HFF-Myc (cell line): ENCODE data around the gene FSIP1.

ENCODE experiments used
- DNase-seq: peaks from one replicate; pipeline ENCODE4 v3.0.0-alpha.2; 2011; ENCODE audit warnings: low read depth; ENCODE audit errors: extremely low read depth
- H3K4me3 ChIP-seq: replicated peaks from 2 replicates; pipeline ENCODE4 v1.5.1; 2011; ENCODE audit warnings: low read depth, mild to moderate bottlenecking, control low read depth, low read length
- CTCF ChIP-seq: IDR thresholded peaks from 2 replicates; pipeline ENCODE4 v1.5.1; 2012; ENCODE audit warnings: mild to moderate bottlenecking, low read depth, low read length, control low read depth; ENCODE audit errors: missing control alignments

The FSIP1 gene

GRCh38 chr15:39783244-39783820, 691 bp upstream of the FSIP1 start:
- TF ChIP-seq CTCF = no peak
- DNase-seq = no peak
- H3K4me3 ChIP-seq = peak overlapping the region; percentile 83

GRCh38 chr15:39781967-39782302, 706 bp downstream of the FSIP1 start:
- peak overlapping the region; percentile 83 for H3K4me3 ChIP-seq
- no peak for TF ChIP-seq CTCF
- no peak for DNase-seq

GRCh38 chr15:39781147-39781966, 1.3 kb downstream of the FSIP1 start:
- no peak for TF ChIP-seq CTCF
- H3K4me3 ChIP-seq = no peak overlapping the region
- DNase-seq = no peak

GRCh38 chr15:39778021-39778420, 4.6 kb downstream of the FSIP1 start:
- no peak for TF ChIP-seq CTCF
- no peak for DNase-seq
- H3K4me3 ChIP-seq = no peak overlapping the region

- H3K4me3 ChIP-seq = no peak overlapping the region
- no peak for DNase-seq
- no peak for TF ChIP-seq CTCF
Observed at GRCh38 chr15:39777496-39777895, 5.1 kb downstream of the FSIP1 start.

- no peak for DNase-seq
- no peak overlapping the region for H3K4me3 ChIP-seq
- no peak for TF ChIP-seq CTCF
Observed at GRCh38 chr15:39776068-39776467, 6.6 kb downstream of the FSIP1 start.
